ENCODE results near the gene MARK1.
"Not testable (repeated sequence)": the region's sequence is repeated elsewhere in the genome, so short reads cannot be mapped to it uniquely, and the experiment has no call there.

Gene MARK1

DNA sequence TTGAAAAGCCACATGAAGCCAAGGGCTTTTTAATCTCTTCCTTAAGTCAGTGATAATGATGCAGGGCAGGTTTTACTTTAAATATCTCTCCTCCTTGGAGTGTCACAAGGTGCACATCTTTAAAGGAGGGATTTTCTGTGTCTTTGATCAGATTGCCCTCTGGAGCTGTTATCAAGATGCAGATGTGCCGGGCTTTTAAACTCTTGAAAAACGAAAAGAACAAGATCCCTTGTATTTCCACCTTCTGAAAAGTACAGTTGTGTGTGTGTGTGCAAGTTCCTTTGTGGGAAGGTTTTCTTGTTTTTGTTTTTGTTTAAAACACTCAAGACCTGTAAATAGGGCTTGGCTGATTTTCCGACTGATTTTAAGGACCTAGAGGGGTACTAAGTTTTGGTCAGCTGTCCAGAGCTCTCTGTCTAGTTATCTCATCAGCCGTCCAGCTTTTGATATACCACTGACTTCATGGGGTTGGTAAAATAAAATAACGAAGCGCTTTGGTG lies 1.6 kb downstream of the MARK1 start:
- DNase-seq: no peak

DNA sequence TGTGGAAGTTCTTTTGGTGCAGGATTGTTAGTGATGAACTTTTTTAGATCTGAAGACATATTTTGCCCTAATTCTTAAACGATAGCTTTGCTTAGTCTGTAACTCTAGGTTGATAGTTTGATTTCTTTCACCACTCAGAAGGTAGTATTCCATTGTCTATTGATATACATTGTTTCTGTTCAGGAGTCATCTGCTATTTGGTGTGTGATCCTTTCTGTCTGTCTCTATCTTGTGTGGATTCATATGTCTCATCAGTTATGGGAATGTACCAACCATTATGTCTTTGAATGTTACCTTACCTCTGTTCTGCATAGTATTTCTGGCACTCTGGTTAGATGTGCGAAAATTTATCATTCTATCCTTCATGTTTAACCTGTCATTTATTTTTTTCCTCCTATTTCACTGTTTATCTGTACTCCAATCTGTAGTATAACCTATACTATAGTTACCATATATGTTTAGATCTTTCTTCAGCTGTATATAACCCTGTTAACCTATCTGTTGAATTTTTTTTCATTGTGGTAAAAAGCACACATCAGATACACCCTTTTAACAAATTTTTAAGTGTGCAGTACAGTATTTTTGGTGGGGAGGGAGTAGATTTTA lies 5.7 kb downstream of the MARK1 start:
- no peak for DNase-seq

DNA sequence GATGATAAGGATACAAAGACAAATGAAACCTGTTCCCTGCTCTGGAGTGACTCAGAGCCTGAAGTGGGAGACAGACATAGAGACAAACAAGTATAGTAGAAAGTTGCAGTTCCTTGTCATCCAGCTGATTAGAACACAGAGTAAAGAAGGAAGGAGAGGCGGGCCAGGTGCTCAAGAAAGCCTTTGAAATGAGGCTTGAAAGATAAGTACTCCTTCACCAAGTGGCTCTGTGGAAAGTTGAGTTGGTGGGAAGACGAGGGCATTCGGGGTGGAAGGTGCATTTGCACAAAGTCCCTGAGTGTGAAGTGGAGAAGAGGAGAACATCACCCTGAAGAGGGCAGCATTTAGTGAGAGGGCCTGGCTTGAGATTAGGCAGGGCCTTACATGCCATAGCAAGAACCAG lies 17.0 kb downstream of the MARK1 start:
- DNase-seq: no peak

DNA sequence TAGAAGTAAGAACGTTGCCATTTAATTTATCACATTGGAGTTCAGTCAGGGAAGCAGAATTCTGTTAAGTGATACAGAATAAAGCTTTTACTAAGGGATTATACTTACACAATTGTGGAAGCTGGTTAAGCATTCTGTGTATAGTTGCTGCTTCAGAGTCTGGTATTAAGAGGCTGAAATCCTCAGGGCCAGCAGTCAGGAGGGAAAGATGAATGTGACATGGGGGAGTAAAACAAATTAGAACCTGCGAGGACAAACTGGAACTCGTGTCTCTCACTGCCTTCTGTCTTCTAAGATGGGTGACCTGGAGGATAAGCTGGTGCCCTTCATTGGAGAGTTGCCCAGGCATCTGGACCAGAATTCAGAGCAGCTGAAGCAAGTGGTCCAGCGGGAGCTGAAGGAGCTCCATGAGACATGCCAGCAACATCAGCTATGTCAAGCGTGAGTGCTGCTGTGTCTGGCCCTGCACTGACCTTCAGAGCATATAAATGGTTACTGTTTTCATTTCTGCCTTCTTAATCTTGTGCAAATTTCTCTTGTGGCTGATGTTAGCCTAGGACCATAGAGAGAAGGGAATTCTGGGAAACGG lies 23.0 kb downstream of the MARK1 start:
- DNase-seq: no peak

DNA sequence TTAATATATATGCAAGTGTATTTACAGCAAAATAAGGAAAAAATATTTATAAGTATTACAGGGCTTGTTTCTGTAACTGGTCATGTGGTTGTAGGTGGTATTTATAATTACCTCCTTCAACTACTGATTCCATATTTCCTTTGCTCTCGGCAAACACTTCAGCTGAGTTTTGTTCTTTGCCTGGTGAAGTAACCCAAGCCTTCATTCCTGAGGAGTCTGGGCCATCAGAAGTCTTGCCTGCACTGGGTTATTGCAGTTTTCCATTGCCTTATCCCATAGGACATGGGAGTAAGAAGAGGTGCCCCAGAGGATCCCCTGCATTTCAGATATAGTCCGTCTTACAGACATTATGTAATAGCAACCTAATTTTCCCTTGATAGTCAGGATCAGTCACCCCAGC lies 23.8 kb downstream of the MARK1 start:
- DNase-seq: no peak

DNA sequence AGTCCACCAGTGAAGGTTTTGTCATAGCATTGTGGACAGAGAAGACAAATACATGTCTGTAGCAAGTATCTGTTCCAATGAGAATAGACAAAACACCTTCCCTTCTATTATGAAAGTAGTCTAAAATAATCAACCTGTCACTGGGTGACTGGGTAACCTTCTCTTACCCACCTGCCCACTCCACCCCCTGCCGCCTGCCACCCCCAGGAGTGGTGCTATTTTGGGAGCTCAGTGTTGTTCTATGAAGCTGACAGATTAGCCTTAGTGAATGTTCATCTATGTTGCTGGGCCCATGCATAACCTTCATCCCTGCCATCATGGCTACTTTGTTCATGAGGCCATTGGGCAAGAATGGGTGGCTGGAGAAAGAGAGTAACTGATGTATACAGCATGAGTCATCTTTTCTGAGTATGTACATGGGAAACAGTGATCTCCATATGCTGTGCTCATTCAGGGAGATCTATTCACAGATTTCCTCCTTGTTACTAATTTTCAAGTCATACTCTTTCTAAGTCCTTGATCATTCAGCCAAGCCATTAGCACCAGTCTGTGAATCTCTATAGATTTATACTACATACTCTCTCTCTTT lies 24.8 kb downstream of the MARK1 start:
- DNase-seq: no peak

DNA sequence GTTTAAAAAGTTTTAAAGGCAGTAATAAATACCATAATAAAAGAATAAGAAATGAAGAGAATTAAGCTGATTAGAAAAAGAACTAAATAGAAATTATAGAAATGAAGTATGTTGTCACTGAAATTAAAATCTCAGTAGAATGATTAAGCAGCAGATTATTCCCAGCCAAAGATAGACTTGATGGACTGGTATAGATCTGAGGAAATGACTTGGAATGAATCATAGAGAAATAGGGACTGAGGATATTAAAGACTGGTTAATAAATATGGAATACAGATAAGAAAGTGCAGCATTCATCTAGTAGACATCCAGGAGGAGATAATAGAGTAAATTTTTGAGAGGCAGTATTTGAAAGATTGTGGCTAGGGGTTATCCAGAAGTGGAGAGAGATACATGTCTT lies 28.7 kb downstream of the MARK1 start:
- no peak for DNase-seq

DNA sequence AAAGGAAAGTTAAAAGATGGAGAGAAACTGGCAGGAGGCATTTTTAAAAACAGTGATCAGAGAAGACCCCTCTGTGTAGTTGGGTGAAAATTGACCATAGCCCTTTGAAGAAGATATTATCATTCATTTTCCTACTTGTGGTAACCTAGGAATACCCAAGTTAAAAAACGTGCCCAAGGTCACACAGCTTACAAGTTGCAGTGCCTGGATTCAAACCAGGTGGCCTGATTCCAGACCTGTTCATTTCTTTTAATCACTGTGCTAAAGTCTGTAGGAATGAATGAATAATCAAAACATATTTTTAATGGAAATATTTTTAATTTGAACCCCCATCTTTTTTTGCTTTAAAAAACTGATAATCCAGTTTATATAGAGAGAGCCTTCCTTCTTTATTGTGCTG lies 35.6 kb downstream of the MARK1 start:
- no peak for DNase-seq

DNA sequence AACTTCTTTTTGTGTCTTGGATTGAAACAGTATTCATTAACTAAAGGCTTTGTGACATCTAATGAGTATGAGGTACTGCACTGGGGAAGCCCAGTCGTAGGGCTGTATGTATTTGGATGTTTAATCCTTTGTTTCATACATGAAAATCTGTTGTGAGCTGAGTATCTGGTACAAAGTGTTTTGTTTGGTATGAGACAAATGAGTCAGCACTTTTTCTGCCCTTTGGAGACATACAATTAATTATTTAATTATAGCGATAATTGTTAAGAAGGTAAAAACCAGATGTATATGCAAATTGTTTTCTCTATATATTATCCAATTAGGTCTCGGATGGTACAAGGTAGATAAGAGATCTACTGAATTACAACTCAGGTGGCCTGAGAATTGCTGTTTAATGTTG lies 36.3 kb downstream of the MARK1 start:
- DNase-seq: no peak

DNA sequence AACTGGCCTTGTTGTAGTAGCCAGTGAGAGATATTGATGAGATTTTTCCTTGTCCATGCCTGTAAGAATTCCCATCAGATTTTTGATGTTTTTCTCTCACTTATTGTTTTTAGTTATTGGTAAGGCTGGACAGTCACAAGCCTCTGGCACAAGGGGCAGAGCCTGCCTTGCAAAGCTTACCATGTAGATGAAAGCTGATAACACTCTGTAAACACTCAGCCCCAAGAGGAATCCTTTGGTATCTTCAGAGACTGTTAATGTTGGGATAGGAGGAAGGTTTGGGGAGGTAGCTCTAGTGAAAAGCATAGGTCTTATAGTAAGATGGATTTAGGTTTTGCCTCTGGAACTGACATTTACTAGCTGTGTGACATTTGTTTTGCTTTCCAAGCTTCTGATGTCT lies 37.7 kb downstream of the MARK1 start:
- DNase-seq: no peak

DNA sequence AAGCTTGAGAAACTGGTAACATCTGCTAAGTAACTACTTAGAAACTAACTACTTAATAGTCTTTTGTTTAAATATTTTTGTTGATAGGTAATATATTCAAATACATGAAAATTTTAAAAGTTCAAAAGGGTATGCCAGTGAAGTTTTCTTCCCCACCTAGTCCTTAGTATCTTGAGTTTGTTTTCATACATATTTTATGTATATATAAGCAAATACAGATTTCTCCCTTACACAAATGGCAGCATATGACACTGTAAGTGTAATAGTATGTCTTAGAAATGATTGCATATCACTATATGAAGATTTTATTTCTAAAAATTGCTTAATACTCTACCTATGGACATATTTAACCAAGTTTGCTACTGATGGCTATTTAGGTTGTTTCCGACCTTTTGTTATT lies 38.9 kb downstream of the MARK1 start:
- no peak for DNase-seq

DNA sequence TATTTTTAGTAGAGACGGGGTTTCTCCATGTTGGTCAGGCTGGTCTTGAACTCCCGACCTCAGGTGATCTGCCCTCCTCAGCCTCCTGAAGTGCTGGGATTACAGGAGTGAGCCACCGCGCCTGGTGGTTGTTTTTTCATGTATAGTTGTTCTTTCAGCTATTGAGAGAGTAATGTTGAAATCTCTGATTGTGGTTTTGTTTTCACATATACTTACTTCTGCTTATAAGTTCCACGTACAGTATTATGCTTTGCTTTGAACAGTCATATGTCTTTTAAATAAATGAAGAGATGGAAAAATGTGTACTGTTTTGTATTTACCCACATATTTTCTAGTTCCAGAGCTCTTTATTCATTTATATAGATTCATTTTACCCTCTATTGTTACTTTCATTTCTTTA lies 44.5 kb downstream of the MARK1 start:
- peak; percentile 1 to 45 for DNase-seq

DNA sequence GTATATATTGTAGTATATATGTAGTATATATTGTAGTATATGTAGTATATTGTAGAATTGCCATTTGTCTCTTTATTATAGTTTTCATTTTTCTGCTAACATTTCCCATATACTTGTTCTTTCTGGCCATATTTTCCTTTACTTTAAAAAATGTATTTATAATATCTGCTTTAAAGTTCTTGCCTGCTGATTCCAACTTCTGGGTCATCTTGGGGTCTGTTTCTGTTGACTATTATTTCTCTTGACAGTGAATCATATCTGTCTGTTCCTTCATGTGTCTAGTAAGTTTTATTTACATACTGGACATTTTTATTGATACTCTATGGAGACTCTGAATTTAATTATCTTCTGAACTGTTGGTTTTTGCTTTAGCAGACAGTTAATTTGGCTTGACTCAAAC lies 45.9 kb downstream of the MARK1 start:
- DNase-seq: no peak

DNA sequence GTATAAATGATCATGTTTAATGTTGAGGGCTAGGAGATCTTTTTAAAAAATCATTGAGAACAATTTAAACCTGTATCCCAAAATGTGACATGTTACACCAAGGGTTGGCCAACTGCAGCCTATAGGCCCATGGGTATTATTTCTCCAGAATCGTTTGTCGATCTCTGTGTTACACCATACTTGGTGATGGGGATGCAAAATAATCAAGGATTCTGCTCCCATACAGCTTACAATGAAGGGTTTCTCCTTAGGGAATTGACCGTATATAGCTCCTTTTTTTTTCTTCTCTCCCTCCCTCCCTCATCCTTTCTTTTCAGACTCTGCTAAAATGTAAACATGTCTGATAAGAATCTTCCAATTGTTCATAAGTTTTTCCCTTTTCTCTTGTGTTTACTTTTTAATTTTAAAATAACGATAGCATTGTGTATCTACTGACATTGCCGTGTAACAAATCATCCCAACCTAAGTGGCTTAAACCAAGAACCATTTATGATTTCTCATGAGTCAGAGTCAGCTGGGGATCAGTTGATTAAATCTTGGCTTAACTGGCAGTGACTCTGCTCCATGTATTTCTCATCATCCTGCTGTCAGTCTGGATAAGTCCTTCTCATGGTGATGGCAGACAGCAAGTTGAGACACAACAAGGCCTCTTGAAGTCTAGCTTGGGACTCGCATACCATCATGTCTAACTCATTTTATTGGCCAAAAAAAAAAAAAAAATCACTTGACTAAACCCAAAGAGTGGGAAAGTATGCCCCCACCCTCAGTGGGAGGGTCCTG lies 48.0 kb downstream of the MARK1 start:
- no peak for DNase-seq

DNA sequence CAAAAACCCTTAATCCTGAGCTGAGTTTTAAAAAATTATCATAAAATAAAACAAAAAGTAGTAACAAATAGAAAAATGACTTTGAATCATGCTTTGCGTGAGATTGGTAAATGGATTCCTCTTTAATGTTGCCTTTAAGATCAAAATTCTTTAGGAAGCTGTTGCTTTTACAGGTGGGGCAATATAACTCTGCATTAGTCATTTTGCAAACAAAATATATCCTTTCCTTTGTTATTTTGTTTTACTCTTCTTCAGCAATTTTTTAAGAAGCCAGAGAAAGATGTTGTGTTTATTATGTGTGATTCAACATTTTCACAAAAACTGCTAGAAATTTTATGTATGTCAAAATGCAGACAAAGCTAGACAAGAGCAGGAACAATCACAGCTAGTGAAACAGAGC lies 50.0 kb downstream of the MARK1 start:
- no peak for DNase-seq

DNA sequence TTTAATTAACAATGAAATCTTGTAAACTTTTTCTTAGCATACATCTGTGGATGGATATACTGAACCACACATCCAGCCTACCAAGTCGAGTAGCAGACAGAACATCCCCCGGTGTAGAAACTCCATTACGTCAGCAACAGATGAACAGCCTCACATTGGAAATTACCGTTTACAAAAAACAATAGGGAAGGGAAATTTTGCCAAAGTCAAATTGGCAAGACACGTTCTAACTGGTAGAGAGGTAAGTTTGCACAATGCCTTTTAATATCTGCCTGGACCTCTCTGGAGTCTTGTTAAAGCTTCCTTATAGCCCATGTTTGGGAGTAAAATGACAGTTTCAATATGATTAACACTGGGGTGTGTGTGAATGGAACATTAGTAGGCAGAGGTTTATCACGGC lies 51.4 kb downstream of the MARK1 start:
- no peak for DNase-seq

DNA sequence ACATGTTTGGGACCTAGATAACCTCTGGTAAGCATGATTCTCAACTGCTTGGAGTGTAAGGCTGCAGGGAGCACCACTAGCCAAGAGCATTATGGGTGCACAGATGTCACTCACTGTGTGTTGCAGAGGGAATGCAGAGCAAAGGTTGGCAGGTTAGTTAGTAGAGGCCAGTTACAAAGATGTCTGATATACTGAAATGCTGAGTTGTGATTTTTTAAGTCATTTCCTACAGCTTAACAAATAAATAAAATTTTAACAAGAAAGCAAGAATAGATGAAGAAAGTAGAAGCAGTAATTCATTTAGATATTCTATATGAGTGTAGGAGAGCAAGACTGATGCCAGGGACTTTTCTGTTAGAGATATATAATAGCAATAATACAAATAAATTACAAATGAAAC lies 64.8 kb downstream of the MARK1 start:
- no peak for DNase-seq

DNA sequence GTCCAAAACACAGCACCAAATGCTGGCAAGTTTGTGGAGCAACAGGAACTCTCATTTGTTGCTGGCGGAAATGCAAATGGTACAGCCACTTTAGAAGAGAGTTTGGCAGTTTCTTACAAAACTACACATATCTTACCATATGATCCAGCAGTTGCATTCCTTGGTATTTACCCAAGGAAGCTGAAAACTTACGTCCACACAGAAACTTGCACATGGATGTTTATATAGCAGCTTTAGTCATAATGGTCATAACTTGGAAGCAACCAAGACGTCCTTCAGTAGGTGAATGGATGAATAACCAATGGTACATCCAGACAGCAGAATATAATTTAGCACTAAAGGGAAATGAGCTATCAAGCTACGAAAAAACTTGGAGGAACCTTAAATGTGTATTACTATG lies 66.4 kb downstream of the MARK1 start:
- no peak for DNase-seq

DNA sequence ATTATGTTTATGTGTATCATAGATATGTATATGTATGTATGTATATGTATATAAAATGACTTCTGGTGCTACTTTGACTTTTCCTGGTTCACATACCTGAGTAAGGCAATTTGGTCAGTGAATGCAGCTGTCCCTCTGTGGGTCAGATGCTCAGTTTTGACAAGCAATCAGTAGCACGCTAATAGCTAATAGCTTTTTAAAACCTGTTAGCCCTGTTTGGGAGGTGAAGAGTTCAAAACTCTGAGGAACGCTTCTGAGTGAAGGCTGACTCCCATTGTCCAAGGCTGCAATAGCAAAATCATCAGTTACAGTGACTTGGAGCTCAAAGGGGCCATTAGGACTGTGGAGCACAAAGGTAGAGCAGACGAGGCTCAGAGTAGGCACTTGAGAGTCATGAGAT lies 67.2 kb downstream of the MARK1 start:
- DNase-seq: no peak

DNA sequence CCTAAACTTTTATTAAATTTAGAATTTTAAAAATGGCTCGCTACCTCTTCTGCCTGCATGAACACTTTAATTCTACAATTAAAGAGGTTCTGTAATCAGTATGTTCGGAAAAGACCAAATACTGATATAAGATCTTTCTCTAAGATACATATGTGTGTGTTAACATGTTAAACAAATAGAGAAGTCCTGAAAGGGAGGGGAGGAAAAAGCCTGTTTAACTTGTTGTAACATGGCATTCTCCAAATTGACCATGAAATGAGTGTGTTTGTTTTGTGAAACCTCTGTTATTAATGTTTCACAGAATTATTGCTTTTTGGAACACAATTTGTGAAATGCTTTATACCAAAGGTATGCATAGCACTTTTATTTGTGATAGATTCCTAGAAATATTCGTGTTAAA lies 77.0 kb downstream of the MARK1 start:
- no peak for DNase-seq

DNA sequence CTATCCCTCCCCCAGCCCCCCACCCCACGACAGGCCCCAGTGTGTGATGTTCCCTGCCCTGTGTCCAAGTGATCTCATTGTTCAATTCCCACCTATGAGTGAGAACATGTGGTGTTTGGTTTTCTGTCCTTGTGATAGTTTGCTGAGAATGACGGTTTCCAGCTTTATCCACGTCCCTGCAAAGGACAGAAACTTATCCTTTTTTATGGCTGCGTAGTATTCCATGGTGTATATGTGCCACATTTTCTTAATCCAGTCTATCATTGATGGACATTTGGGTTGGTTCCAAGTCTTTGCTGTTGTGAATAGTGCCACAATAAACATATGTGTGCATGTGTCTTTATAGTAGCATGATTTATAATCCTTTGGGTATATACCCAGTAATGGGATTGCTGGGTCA lies 77.7 kb downstream of the MARK1 start:
- DNase-seq: not testable (repeated sequence)

DNA sequence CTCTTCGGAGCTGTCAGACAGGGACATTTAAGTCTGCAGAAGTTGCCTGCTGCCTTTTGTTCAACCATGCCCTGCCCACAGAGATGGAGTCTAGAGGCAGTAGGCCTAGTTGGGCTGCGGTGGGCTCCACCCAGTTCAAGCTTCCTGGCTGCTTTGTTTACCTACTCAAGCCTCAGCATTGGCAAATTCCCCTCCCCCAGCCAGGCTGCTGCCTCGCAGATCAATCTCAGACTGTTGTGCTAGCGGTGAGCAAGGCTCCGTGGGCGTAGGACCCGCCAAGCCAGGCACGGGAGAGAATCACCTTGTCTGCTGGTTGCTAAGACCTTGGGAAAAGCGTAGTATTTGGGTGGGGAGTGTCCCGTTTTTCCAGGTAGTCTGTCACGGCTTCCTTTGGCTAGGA lies 83.2 kb downstream of the MARK1 start:
- DNase-seq: not testable (repeated sequence)

DNA sequence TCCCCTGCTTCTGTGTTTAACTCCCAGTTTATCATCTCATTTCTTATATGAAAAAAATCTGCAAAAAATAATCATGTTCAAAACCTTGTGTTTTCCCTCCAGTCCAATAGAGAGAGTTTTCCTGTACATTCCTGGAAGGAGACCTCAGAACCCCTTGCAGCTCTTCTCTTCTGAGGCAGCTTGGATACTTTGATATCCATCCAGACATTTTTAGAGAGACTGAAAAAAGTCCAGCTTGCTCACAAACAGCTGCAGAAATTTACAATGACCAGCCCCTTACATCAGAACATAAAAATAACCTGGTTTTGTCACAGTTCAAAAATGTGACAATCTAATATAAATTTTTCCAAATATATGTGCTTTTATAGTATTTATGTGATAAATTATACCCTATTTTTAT lies 88.9 kb downstream of the MARK1 start:
- DNase-seq: no peak

DNA sequence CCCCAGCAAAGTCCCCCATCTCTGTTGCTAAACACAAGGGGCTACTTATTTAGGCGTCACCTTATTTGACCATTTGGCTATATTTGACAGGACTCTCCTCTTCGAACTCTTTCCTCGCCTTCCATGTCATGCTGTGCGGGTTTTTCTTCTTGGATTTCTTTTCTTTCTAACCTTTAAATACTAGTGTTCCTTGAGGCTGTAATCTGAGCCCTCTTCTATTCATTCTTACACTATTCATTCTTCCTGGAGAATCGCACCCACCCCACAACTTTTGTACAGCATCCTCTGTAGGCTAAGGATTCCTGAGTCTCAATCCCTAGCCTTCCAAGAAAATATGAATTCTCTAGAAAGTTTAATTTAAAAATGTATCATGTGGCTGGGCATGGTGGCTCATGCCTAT lies 100.5 kb downstream of the MARK1 start:
- DNase-seq: no peak

Data from inflammatory macrophage (primary cell).